ENCODE results near the gene LGR4.

DNA sequence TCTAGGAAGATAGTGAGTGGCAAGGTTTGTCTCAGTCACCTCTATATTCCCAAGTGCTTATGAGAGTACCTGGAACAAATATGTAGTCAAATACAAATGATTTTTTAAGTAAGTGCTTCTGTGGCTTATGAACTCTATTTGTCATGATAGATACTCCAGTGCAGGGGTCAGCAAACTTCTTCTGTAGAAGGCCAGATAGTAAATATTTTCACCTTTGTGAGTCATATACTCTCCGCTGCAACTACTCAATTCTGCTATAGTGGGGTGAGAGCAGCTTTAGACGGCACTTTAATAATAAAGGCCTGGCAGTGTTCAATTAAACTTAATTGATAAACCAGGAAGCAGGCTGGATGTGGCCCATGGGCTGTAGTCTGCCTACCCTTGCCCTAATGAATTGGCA is 97.2 kb downstream of the LGR4 start:
- TF ChIP-seq, protein P1, sequence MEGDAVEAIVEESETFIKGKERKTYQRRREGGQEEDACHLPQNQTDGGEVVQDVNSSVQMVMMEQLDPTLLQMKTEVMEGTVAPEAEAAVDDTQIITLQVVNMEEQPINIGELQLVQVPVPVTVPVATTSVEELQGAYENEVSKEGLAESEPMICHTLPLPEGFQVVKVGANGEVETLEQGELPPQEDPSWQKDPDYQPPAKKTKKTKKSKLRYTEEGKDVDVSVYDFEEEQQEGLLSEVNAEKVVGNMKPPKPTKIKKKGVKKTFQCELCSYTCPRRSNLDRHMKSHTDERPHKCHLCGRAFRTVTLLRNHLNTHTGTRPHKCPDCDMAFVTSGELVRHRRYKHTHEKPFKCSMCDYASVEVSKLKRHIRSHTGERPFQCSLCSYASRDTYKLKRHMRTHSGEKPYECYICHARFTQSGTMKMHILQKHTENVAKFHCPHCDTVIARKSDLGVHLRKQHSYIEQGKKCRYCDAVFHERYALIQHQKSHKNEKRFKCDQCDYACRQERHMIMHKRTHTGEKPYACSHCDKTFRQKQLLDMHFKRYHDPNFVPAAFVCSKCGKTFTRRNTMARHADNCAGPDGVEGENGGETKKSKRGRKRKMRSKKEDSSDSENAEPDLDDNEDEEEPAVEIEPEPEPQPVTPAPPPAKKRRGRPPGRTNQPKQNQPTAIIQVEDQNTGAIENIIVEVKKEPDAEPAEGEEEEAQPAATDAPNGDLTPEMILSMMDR (IDR thresholded peaks at IDR 0.05) = no peak
- TF ChIP-seq POLR2A (IDR thresholded peaks at IDR 0.05) = no peak

Measured in Peyer's patch (tissue), 4 donors.